Breast epithelium (tissue), 3 donors: ENCODE measurements around the gene LMNTD2.
"Not testable (repeated sequence)": the region's sequence is repeated elsewhere in the genome, so short reads cannot be mapped to it uniquely, and the experiment has no call there.

Experiments
- POLR2A ChIP-seq: fragments of 450-650 bp; IDR thresholded peaks from one replicate; pipeline ENCODE4 v1.6.1; 2016; ENCODE audit warnings: antibody characterized with exemption, mild to moderate bottlenecking, moderate library complexity
- POLR2AphosphoS5 ChIP-seq, 3 donors: sonication (generic); formaldehyde crosslinking; IDR thresholded peaks; one replicate each; pipeline ENCODE4 v1.6.1; 2017; ENCODE audit warnings: antibody characterized with exemption in 3 of 3
- TF ChIP-seq, protein P1 (sequence below), 3 donors: fragments of 450-650 bp; IDR thresholded peaks; one replicate each; pipeline ENCODE4 v1.5.1; 2016 to 2017; ENCODE audit warnings: antibody characterized with exemption in 3 of 3, mild to moderate bottlenecking in 3 of 3, moderate library complexity in 3 of 3

- TF ChIP-seq, protein P1, sequence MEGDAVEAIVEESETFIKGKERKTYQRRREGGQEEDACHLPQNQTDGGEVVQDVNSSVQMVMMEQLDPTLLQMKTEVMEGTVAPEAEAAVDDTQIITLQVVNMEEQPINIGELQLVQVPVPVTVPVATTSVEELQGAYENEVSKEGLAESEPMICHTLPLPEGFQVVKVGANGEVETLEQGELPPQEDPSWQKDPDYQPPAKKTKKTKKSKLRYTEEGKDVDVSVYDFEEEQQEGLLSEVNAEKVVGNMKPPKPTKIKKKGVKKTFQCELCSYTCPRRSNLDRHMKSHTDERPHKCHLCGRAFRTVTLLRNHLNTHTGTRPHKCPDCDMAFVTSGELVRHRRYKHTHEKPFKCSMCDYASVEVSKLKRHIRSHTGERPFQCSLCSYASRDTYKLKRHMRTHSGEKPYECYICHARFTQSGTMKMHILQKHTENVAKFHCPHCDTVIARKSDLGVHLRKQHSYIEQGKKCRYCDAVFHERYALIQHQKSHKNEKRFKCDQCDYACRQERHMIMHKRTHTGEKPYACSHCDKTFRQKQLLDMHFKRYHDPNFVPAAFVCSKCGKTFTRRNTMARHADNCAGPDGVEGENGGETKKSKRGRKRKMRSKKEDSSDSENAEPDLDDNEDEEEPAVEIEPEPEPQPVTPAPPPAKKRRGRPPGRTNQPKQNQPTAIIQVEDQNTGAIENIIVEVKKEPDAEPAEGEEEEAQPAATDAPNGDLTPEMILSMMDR (IDR thresholded peaks at IDR 0.05), result not testable (repeated sequence)
- not testable (repeated sequence) for TF ChIP-seq POLR2A; POLR2AphosphoS5 (IDR thresholded peaks at IDR 0.05)
Measured at GRCh38 chr11:516918-517685, 43.4 kb downstream of the LMNTD2 start.
